Measurements from ENCODE around the gene PIGS. TPM values are rescaled to one million over a fixed set of nuclear protein-coding genes. Genes with fewer than 3 reads are reported as not detected.

Gene PIGS
- total and polyA plus RNA-seq, 2 donors (not counting 1 experiment from before 2014, with no cell fraction given), result 44.1 to 55.1 TPM

GRCh38 chr17:28582513-28582912 lies 11.2 kb upstream of the PIGS start:
- 100% methylated on average over 1 of the region's 2 CpGs for WGBS (ENCODE audit: insufficient coverage)
- no peaks in the 10 kb centered on the region for H3K9me3 Mint-ChIP-seq (ENCODE audit: insufficient read depth)
- Histone ChIP-seq H3K4me1 (ENCODE audit: control insufficient read depth in 2 of 2, insufficient read depth in 2 of 2, low read length in 2 of 2) (no peaks in the 10 kb centered on the region), H4K20me1 (ENCODE audit: control insufficient read depth, insufficient read depth, low read length, poor library complexity, severe bottlenecking) (no peaks in the 10 kb centered on the region), H3K9ac (ENCODE audit: low read length) (no peak overlapping the region), H2AFZ (ENCODE audit: insufficient read depth, low read depth, low read length, poor library complexity, severe bottlenecking) (no peak overlapping the region), H3K27ac (ENCODE audit: low read length in 2 of 2) (no peak overlapping the region), H3K79me2 (ENCODE audit: control insufficient read depth, insufficient read depth, low read length) (no peaks in the 10 kb centered on the region), H3K4me3 (ENCODE audit: control extremely low read depth in 1 of 5, extremely low read depth in 1 of 5, insufficient read depth in 1 of 5, low read depth in 2 of 5, low read length in 4 of 5) (no peak overlapping the region), H3K27me3 (replicated peaks in 1 of 4; ENCODE audit: control extremely low read depth in 1 of 4, control insufficient read depth in 3 of 4, insufficient read depth in 4 of 4, low read length in 3 of 4) (no peaks in the 10 kb centered on the region), H3K36me3 (replicated peaks in 1 of 2; ENCODE audit: control extremely low read depth in 1 of 2, control insufficient read depth in 1 of 2, extremely low read depth in 1 of 2, insufficient read depth in 2 of 2, low read length in 1 of 2) (peaks cover 0 to 7% of the 10 kb centered on the region in 2 experiments), H3K4me2 (replicated peaks; ENCODE audit: low read depth, low read length, poor library complexity, severe bottlenecking) (no peak overlapping the region), H3K9me3 (ENCODE audit: control extremely low read depth in 1 of 3, control insufficient read depth in 2 of 3, insufficient read depth in 1 of 3, low read length in 2 of 3) (no peaks in the 10 kb centered on the region)
- CTCF ChIA-PET, result no interaction called here
- H3K4me1 Mint-ChIP-seq, result no peaks in the 10 kb centered on the region
- intact Hi-C loops (cut with micrococcal nuclease), result no loop called here
- TF ChIP-seq EZH2 (IDR thresholded peaks at IDR 0.05; ENCODE audit: borderline replicate concordance, insufficient read depth, low read depth, low read length, poor library complexity, severe bottlenecking) (no peak), CTCF (IDR thresholded peaks at IDR 0.05) (no peak)
- H3K27me3 Mint-ChIP-seq, result no peaks in the 10 kb centered on the region
- ATAC-seq (ENCODE audit: low read depth) (no peak), DNase-seq (no peak)
- no peak overlapping the region for H3K4me3 Mint-ChIP-seq
- POLR2A ChIA-PET, result no interaction called here
- no peak overlapping the region for H3K27ac Mint-ChIP-seq

- no peak overlapping the region for H2AFZ ChIP-seq (ENCODE audit: insufficient read depth, low read depth, low read length, poor library complexity, severe bottlenecking)
- DNase-seq (no peak), ATAC-seq (ENCODE audit: low read depth) (no peak)
- Mint-ChIP-seq H3K9me3 (ENCODE audit: insufficient read depth) (no peaks in the 10 kb centered on the region), H3K4me3 (no peak overlapping the region), H3K27me3 (no peaks in the 10 kb centered on the region), H3K27ac (no peak overlapping the region), H3K4me1 (peaks cover 11% of the 10 kb centered on the region)
- H3K9me3 ChIP-seq (ENCODE audit: control extremely low read depth in 1 of 3, control insufficient read depth in 2 of 3, insufficient read depth in 1 of 3, low read length in 2 of 3), result no peaks in the 10 kb centered on the region
- no peak overlapping the region for H3K4me3 ChIP-seq (ENCODE audit: control extremely low read depth in 1 of 5, extremely low read depth in 1 of 5, insufficient read depth in 1 of 5, low read depth in 2 of 5, low read length in 4 of 5)
- no peak overlapping the region for H3K4me2 ChIP-seq (replicated peaks; ENCODE audit: low read depth, low read length, poor library complexity, severe bottlenecking)
- no peak overlapping the region for H3K27ac ChIP-seq (ENCODE audit: low read length in 2 of 2)
- ChIA-PET CTCF (no interaction called here), POLR2A (no interaction called here)
- no peaks in the 10 kb centered on the region for H3K27me3 ChIP-seq (replicated peaks in 1 of 4; ENCODE audit: control extremely low read depth in 1 of 4, control insufficient read depth in 3 of 4, insufficient read depth in 4 of 4, low read length in 3 of 4)
- H3K9ac ChIP-seq (ENCODE audit: low read length), result no peak overlapping the region
- peaks cover 7 to 13% of the 10 kb centered on the region in 2 donors for H3K4me1 ChIP-seq (ENCODE audit: control insufficient read depth in 2 of 2, insufficient read depth in 2 of 2, low read length in 2 of 2)
- WGBS (ENCODE audit: insufficient coverage), result no CpG with 5 or more reads among the region's 3 CpGs
- peaks cover 6% of the 10 kb centered on the region for H3K79me2 ChIP-seq (ENCODE audit: control insufficient read depth, insufficient read depth, low read length)
- intact Hi-C loops (cut with micrococcal nuclease), result no loop called here
- H3K36me3 ChIP-seq (replicated peaks in 1 of 2; ENCODE audit: control extremely low read depth in 1 of 2, control insufficient read depth in 1 of 2, extremely low read depth in 1 of 2, insufficient read depth in 2 of 2, low read length in 1 of 2), result peaks cover 0 to 6% of the 10 kb centered on the region in 2 experiments
- H4K20me1 ChIP-seq (ENCODE audit: control insufficient read depth, insufficient read depth, low read length, poor library complexity, severe bottlenecking), result no peaks in the 10 kb centered on the region
- TF ChIP-seq CTCF (IDR thresholded peaks at IDR 0.05) (no peak), EZH2 (IDR thresholded peaks at IDR 0.05; ENCODE audit: borderline replicate concordance, insufficient read depth, low read depth, low read length, poor library complexity, severe bottlenecking) (no peak)
Measured at GRCh38 chr17:28580959-28581358, 9.6 kb upstream of the PIGS start.
